K562 (cell line): ENCODE results near the gene ZNF689. TPM values are rescaled to one million over a fixed set of nuclear protein-coding genes. Genes with fewer than 3 reads are reported as not detected.

ENCODE experiments used
- BRD4 ChIP-seq: fragments of 200-600 bp; sonication (generic); IDR thresholded peaks from 2 replicates; pipeline ENCODE4 v1.6.1; 2017; ENCODE audit warnings: inconsistent platforms
- CBFA2T3 ChIP-seq: fragments of 450-650 bp; IDR thresholded peaks from 2 replicates; pipeline ENCODE4 v1.6.1; 2017
- CBX5 ChIP-seq: IDR thresholded peaks from 2 replicates; pipeline ENCODE4 v1.6.1; 2014; ENCODE audit warnings: low read depth, borderline replicate concordance
- CEBPB ChIP-seq: fragments of 450-650 bp; IDR thresholded peaks from 2 replicates; pipeline ENCODE4 v1.6.1; 2016; ENCODE audit warnings: missing genetic modification characterization, missing compliant biosample characterization
- CREB5 ChIP-seq: fragments of 250-450 bp; sonication (Bioruptor Pico); IDR thresholded peaks from 2 replicates; pipeline ENCODE4 v1.5.0; 2020; ENCODE audit warnings: mild to moderate bottlenecking
- E2F1 ChIP-seq: sonication (generic); formaldehyde crosslinking; IDR thresholded peaks from 2 replicates; pipeline ENCODE4 v1.8.1; 2023; ENCODE audit warnings: mild to moderate bottlenecking, missing genetic modification reagents, moderate library complexity
- GATA2 ChIP-seq: sonication (generic); formaldehyde crosslinking; IDR thresholded peaks from 2 replicates; pipeline ENCODE4 v1.4.0; 2020; ENCODE audit warnings: mild to moderate bottlenecking, missing genetic modification reagents
- HNRNPH1 ChIP-seq: fragments of 200-400 bp; formaldehyde crosslinking; optimal IDR thresholded peaks from 2 replicates; pipeline ENCODE3; 2017; ENCODE audit warnings: low read depth, mild to moderate bottlenecking, low read length, moderate library complexity
- MAFK ChIP-seq: IDR thresholded peaks from 2 replicates; pipeline ENCODE4 v1.6.1; 2011; ENCODE audit warnings: low read length, improper control_type of control experiment
- MTF1 ChIP-seq: fragments of 250-450 bp; sonication (Bioruptor Pico); IDR thresholded peaks from 2 replicates; pipeline ENCODE4 v1.9.0; 2021; ENCODE audit warnings: moderate library complexity, mild to moderate bottlenecking, inconsistent platforms, borderline replicate concordance
- POLR2AphosphoS2 ChIP-seq: IDR thresholded peaks from 2 replicates; pipeline ENCODE4 v1.6.1; 2012; ENCODE audit warnings: low read length, improper control_type of control experiment
- SMAD2 ChIP-seq: fragments of 150-350 bp; IDR thresholded peaks from 2 replicates; pipeline ENCODE4 v1.6.1; 2014; ENCODE audit warnings: low read depth, mild to moderate bottlenecking, low read length
- SMC3 ChIP-seq: conservative IDR thresholded peaks from 2 replicates; pipeline ENCODE4 v1.6.1; 2011; ENCODE audit warnings: low read depth, low read length, improper control_type of control experiment; ENCODE audit not compliant: insufficient read depth
- TAL1 ChIP-seq: fragments of 450-650 bp; IDR thresholded peaks from 2 replicates; pipeline ENCODE4 v1.6.1; 2016; ENCODE audit warnings: mild to moderate bottlenecking
- ZBTB11 ChIP-seq, 3 experiments: fragments of 200-800 bp in 1 of 3; fragments of 250-450 bp in 1 of 3; fragments of 450-650 bp in 1 of 3; sonication (Bioruptor Pico) in 1 of 3; sonication (Bioruptor generic) in 1 of 3; formaldehyde crosslinking in 1 of 3; IDR thresholded peaks; 2 replicates each; pipeline versions ENCODE4 v1.6.1 to v1.8.0; 2016 to 2022; ENCODE audit warnings: mild to moderate bottlenecking in 2 of 3, missing genetic modification characterization in 2 of 3, missing compliant biosample characterization in 1 of 3, moderate library complexity in 1 of 3
- ZNF197 ChIP-seq: fragments of 200-800 bp; sonication (Bioruptor generic); IDR thresholded peaks from 2 replicates; pipeline ENCODE4 v1.6.1; 2016; ENCODE audit warnings: low read depth, missing genetic modification characterization, missing compliant biosample characterization
- ZNF253 ChIP-seq: fragments of 250-450 bp; sonication (Bioruptor Pico); conservative IDR thresholded peaks from 2 replicates; pipeline ENCODE4 v1.6.1; 2021; ENCODE audit warnings: mild to moderate bottlenecking
- ZNF584 ChIP-seq: fragments of 200-800 bp; sonication (Bioruptor generic); IDR thresholded peaks from 2 replicates; pipeline ENCODE4 v1.6.1; 2016; ENCODE audit warnings: low read depth, mild to moderate bottlenecking, missing genetic modification characterization, missing compliant biosample characterization
- polyA plus RNA-seq, 8 experiments: library from polyadenylated mRNA; depleted of rRNA in 4 of 8; stranded (reverse) in 5 of 8; unstranded in 3 of 8; fragments of >200 nt; fragmentation: Nextera tagmentation in 2 of 8; fragmentation: Illumina TruSeq in 1 of 8; extraction: Ambion mirVana in 2 of 8; extraction: Trizol in 1 of 8; gene quantifications; 2 replicates each; pipeline versions ENCODE4 v1.2.1 to v1.2.3, GENCODE V29; 2011 to 2014; ENCODE audit warnings: inconsistent platforms in 1 of 8, missing spikeins in 1 of 8
- total RNA-seq, 7 experiments: library from RNA; depleted of rRNA in 6 of 7; stranded (reverse); fragments of >200 nt in 6 of 7; fragmentation: Illumina TruSeq in 2 of 7; extraction: Trizol in 2 of 7; gene quantifications; 2 replicates each; pipeline versions ENCODE4 v1.2.1 to v1.2.3, GENCODE V29; 2011 to 2021; ENCODE audit warnings: low replicate concordance in 1 of 7
- TF ChIP-seq, protein P1 (sequence below): sonication (generic); formaldehyde crosslinking; IDR thresholded peaks from 2 replicates; pipeline ENCODE4 v1.8.0; 2022; ENCODE audit warnings: missing genetic modification reagents, mild to moderate bottlenecking, borderline replicate concordance

ZNF689 gene
- total and polyA plus RNA-seq, 9 of the 15 experiments (the other 6 are each of a cell fraction or from before 2014, with no cell fraction given), result 5.4 to 15.4 (median 10.8) TPM

DNA sequence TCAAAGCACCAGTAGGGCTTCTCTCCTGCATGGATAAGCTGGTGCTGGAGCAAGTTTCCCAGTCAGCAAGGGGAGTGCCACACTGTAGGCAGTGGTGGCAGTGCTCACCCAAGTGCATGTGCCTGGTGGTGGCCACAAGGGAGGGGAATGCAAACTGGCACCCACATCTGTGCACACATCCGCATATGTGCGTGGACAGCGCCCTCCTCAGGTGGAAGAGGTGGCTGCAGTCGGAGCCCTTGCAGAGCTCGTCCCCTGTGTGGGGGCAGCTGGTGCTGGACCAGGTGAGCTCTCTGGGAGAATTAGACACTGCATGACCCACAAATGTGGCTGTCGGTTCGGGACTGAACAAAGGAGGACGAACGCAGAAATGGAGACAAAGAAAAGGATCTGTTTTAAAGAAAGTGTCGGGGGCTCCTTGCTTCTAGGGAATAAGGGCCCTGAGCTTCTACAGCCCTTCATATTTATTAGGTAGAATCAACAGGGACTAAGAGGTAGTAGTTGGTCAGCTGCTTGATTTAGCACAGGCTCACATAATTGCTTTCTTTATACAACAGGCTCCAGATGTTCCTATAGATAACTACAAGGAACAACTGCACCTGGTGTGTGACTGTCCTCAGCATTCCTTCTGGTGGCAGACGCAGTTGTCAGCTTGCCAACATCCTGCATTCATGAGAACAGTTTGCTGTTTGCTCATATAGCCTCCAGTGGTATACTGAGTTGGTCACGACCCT lies 5.3 kb upstream of the ZNF689 start (continued):
- TF ChIP-seq, protein P1, sequence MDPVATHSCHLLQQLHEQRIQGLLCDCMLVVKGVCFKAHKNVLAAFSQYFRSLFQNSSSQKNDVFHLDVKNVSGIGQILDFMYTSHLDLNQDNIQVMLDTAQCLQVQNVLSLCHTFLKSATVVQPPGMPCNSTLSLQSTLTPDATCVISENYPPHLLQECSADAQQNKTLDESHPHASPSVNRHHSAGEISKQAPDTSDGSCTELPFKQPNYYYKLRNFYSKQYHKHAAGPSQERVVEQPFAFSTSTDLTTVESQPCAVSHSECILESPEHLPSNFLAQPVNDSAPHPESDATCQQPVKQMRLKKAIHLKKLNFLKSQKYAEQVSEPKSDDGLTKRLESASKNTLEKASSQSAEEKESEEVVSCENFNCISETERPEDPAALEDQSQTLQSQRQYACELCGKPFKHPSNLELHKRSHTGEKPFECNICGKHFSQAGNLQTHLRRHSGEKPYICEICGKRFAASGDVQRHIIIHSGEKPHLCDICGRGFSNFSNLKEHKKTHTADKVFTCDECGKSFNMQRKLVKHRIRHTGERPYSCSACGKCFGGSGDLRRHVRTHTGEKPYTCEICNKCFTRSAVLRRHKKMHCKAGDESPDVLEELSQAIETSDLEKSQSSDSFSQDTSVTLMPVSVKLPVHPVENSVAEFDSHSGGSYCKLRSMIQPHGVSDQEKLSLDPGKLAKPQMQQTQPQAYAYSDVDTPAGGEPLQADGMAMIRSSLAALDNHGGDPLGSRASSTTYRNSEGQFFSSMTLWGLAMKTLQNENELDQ (CRISPR knock-in tag), result no peak
- TF ChIP-seq BRD4, result no peak
- TF ChIP-seq MAFK, result no peak
- TF ChIP-seq ZNF197 (CRISPR knock-in tag), result no peak
- no peak for TF ChIP-seq POLR2AphosphoS2
- no peak for TF ChIP-seq ZNF584 (CRISPR knock-in tag)
- TF ChIP-seq HNRNPH1, result no peak
- TF ChIP-seq ZBTB11 (CRISPR knock-in tag; IDR thresholded peaks at IDR 0.05), result no peak
- TF ChIP-seq CREB5, result no peak
- no peak for TF ChIP-seq ZNF253 (CRISPR knock-in tag)
- peak; percentile 63 for TF ChIP-seq TAL1
- TF ChIP-seq SMAD2, result no peak
- peak; percentile 64 for TF ChIP-seq CBFA2T3
- 0 out of 2 replicates have a peak, but pooled peaks have one; percentile 20 for TF ChIP-seq CBX5
- no peak for TF ChIP-seq MTF1 (CRISPR knock-in tag)
- no peak for TF ChIP-seq GATA2 (CRISPR knock-in tag)
- TF ChIP-seq CEBPB (tag), result no peak
- TF ChIP-seq E2F1 (CRISPR knock-in tag), result no peak
- TF ChIP-seq SMC3, result peak; percentile 18; the same call in 1 of the 2 replicates
